ENCODE results near the gene FSTL4.
"Not testable (repeated sequence)": the region's sequence is repeated elsewhere in the genome, so short reads cannot be mapped to it uniquely, and the experiment has no call there.

The FSTL4 gene

GRCh38 chr5:133233616-133234015, 378.7 kb downstream of the FSTL4 start:
- DNase-seq, result no peak

- DNase-seq, result no peak
These were observed 379.4 kb downstream of the FSTL4 start for GRCh38 chr5:133232911-133233310.

GRCh38 chr5:133232435-133232834, 379.9 kb downstream of the FSTL4 start:
- DNase-seq, result no peak

- DNase-seq, result no peak
These were observed 380.3 kb downstream of the FSTL4 start for GRCh38 chr5:133232011-133232410.

GRCh38 chr5:133230823-133231578, 381.3 kb downstream of the FSTL4 start:
- no peak for DNase-seq

- no peak for DNase-seq
These were observed 382.2 kb downstream of the FSTL4 start for GRCh38 chr5:133229931-133230664.

GRCh38 chr5:133228316-133228715, 384.0 kb downstream of the FSTL4 start:
- DNase-seq, result no peak

- no peak for DNase-seq
These were observed 384.4 kb downstream of the FSTL4 start for GRCh38 chr5:133227897-133228296.

GRCh38 chr5:133227082-133227481, 385.3 kb downstream of the FSTL4 start:
- DNase-seq, result no peak

GRCh38 chr5:133226186-133226585, 386.2 kb downstream of the FSTL4 start:
- no peak for DNase-seq

GRCh38 chr5:133225671-133226152, 386.6 kb downstream of the FSTL4 start:
- no peak for DNase-seq

- no peak for DNase-seq
These were observed 389.4 kb downstream of the FSTL4 start for GRCh38 chr5:133222979-133223378.

GRCh38 chr5:133222521-133222920, 389.8 kb downstream of the FSTL4 start:
- no peak for DNase-seq

GRCh38 chr5:133222040-133222439, 390.3 kb downstream of the FSTL4 start:
- DNase-seq, result no peak

- DNase-seq, result no peak
These were observed 391.3 kb downstream of the FSTL4 start for GRCh38 chr5:133220851-133221674.

- no peak for DNase-seq
These were observed 393.0 kb downstream of the FSTL4 start for GRCh38 chr5:133219296-133219695.

GRCh38 chr5:133216138-133216537, 396.2 kb downstream of the FSTL4 start:
- DNase-seq, result not testable (repeated sequence)

GRCh38 chr5:133214153-133214820, 398.1 kb downstream of the FSTL4 start:
- no peak for DNase-seq

GRCh38 chr5:133205649-133206048, 406.7 kb downstream of the FSTL4 start:
- DNase-seq, result no peak

- no peak for DNase-seq
These were observed 407.1 kb downstream of the FSTL4 start for GRCh38 chr5:133205204-133205603.

GRCh38 chr5:133203317-133204305, 408.7 kb downstream of the FSTL4 start:
- DNase-seq, result no peak
